A375 (cell line): Measurements from ENCODE around the gene PCNX1. TPM values are rescaled to one million over a fixed set of nuclear protein-coding genes. Genes with fewer than 3 reads are reported as not detected.

ENCODE experiments used
- small RNA-seq: library from RNA; depleted of rRNA; stranded (forward); fragments of <200 nt; gene quantifications from one replicate; pipeline ENCODE3, GENCODE V24; 2014
- total RNA-seq: library from RNA; depleted of rRNA; stranded (reverse); fragments of >200 nt; shearing (Covaris generic); gene quantifications from 2 replicates; pipeline ENCODE4 v1.2.3, GENCODE V29; 2014; rRNA removed

PCNX1 gene
- 22.7 and 27.0 TPM in 2 replicates for total RNA-seq

GRCh38 chr14:70907176-70907995 lies at the start of gene PCNX1:
PCNX1 (plus strand) TSS chr14:70907459; CDS start chr14:70907851, 392 bp downstream.

Small RNA genes lying within 50 kb of the gene (small RNA-seq; reads per million reads assigned to genes)
- gene AC005230.1 (not detected), gene GTF3AP2 (not detected)

Other genes with a start within 250 kb of the PCNX1 start
- gene MAP3K9, start 97.9 kb upstream of the PCNX1 start, total RNA-seq = 5.8 and 6.5 TPM in 2 replicates